HepG2 (cell line): ENCODE measurements around the gene SRPK3. TPM values are rescaled to one million over a fixed set of nuclear protein-coding genes. Genes with fewer than 3 reads are reported as not detected.

Experiments
- ATAC-seq: fragments of 200-7000 bp; cut with Tn5 transposase; 3 replicates; pipeline ENCODE4 v1.9.1; 2020; ENCODE audit warnings: mild to moderate bottlenecking, moderate library complexity
- BruUV-seq: library from RNA; stranded (reverse); fragments of 400-500 nt; replicated peaks from 2 replicates; lab custom pipeline; 2021; lab: Mats Ljungman, UMichigan
- CTCF ChIA-PET: fragments of 300-600 bp; formaldehyde crosslinking; extraction: SDS; loops from one replicate; lab custom pipeline; 2021; ENCODE audit warnings: low total read pairs, inconsistent platforms, low intra/inter-chr PET ratio; lab: Yijun Ruan, JAX
- POLR2A ChIA-PET: fragments of 350-600 bp; sonication (Branson Sonifier 250); formaldehyde crosslinking; loops from one replicate; lab custom pipeline; 2020; ENCODE audit warnings: antibody characterized with exemption, inconsistent platforms; lab: Yijun Ruan, JAX
- DNase-seq: peaks from one replicate; pipeline ENCODE4 v3.0.0-alpha.2; 2015; ENCODE audit warnings: low spot score
- FAIRE-seq: peaks from 3 replicates; lab custom pipeline; 2011; peaks lifted over from hg19 to GRCh38; lab: Jason Lieb, UNC
- H2AFZ ChIP-seq: one replicate; pipeline ENCODE4 v1.6.1; 2011; ENCODE audit warnings: low read length, inconsistent platforms
- H3K27ac ChIP-seq: fragments of 300-600 bp; 3 replicates; pipeline ENCODE4 v1.8.0; 2011; ENCODE audit warnings: mixed run types, mild to moderate bottlenecking, mixed read lengths, low read length, inconsistent platforms; ENCODE audit not compliant: insufficient read depth; ENCODE audit errors: extremely low read length
- H3K27me3 ChIP-seq, 2 experiments: fragments of 200-600 bp in 1 of 2; 2 replicates in 1 of 2; 3 replicates in 1 of 2; pipeline versions ENCODE4 v1.6.0 to v1.8.0; 2011; ENCODE audit warnings: low read length in 2 of 2, mild to moderate bottlenecking in 2 of 2, moderate library complexity in 2 of 2, inconsistent platforms in 1 of 2; ENCODE audit not compliant: insufficient read depth in 2 of 2, control insufficient read depth in 1 of 2
- H3K36me3 ChIP-seq, 2 experiments: fragments of 200-600 bp in 1 of 2; replicated peaks in 1 of 2; 2 replicates in 1 of 2; 3 replicates in 1 of 2; pipeline versions ENCODE4 v1.5.1 to v1.8.0; 2011; ENCODE audit warnings: low read length in 2 of 2, inconsistent platforms in 1 of 2; ENCODE audit not compliant: insufficient read depth in 2 of 2, control insufficient read depth in 1 of 2
- H3K4me1 ChIP-seq: 2 replicates; pipeline ENCODE4 v1.5.1; 2012; ENCODE audit warnings: low read length, inconsistent platforms; ENCODE audit not compliant: insufficient read depth
- H3K4me2 ChIP-seq: 2 replicates; pipeline ENCODE4 v1.6.0; 2011; ENCODE audit warnings: low read depth, low read length, inconsistent platforms
- H3K4me3 ChIP-seq, 3 experiments: fragments of 200-600 bp in 1 of 3; sonication (generic), shearing (Covaris generic) in 1 of 3; replicated peaks in 1 of 3; 2 replicates each; pipeline ENCODE4 v1.5.1; 2011 to 2016; ENCODE audit warnings: low read length in 3 of 3, inconsistent platforms in 2 of 3, low read depth in 2 of 3, mild to moderate bottlenecking in 2 of 3, control low read depth in 1 of 3, mixed read lengths in 1 of 3; ENCODE audit not compliant: insufficient read depth in 1 of 3
- H3K79me2 ChIP-seq: one replicate; pipeline ENCODE4 v1.6.1; 2011; ENCODE audit warnings: low read length, inconsistent platforms; ENCODE audit not compliant: insufficient read depth
- H3K9ac ChIP-seq: 2 replicates; pipeline ENCODE4 v1.6.0; 2011; ENCODE audit warnings: mild to moderate bottlenecking, low read depth, low read length, inconsistent platforms; ENCODE audit not compliant: insufficient read depth
- H3K9me3 ChIP-seq: 2 replicates; pipeline ENCODE4 v1.5.1; 2012; ENCODE audit warnings: mild to moderate bottlenecking, low read length
- H4K20me1 ChIP-seq: 2 replicates; pipeline ENCODE4 v1.6.0; 2011; ENCODE audit warnings: inconsistent platforms, mild to moderate bottlenecking, low read length, moderate library complexity; ENCODE audit not compliant: insufficient read depth
- FUBP1 ChIP-seq: sonication (generic); formaldehyde crosslinking; IDR thresholded peaks from 2 replicates; pipeline ENCODE4 v1.5.1; 2020; ENCODE audit warnings: missing genetic modification reagents, mild to moderate bottlenecking, borderline replicate concordance
- HNF4G ChIP-seq, 2 experiments: sonication (generic) in 1 of 2; formaldehyde crosslinking in 1 of 2; IDR thresholded peaks; 2 replicates each; pipeline versions ENCODE4 v1.4.0 to v1.6.1; 2011 to 2020; ENCODE audit warnings: borderline replicate concordance in 2 of 2, low read depth in 2 of 2, mild to moderate bottlenecking in 2 of 2, low read length in 1 of 2, missing genetic modification reagents in 1 of 2, moderate library complexity in 1 of 2
- IKZF4 ChIP-seq: sonication (generic); formaldehyde crosslinking; IDR thresholded peaks from 2 replicates; pipeline ENCODE4 v1.5.1; 2020; ENCODE audit warnings: borderline replicate concordance, mild to moderate bottlenecking, low read depth, missing genetic modification reagents; ENCODE audit errors: not compliant biosample characterization
- JDP2 ChIP-seq: sonication (generic); formaldehyde crosslinking; IDR thresholded peaks from 2 replicates; pipeline ENCODE4 v1.8.1; 2022; ENCODE audit warnings: missing genetic modification reagents, borderline replicate concordance
- STAT5B ChIP-seq: sonication (generic); formaldehyde crosslinking; IDR thresholded peaks from 2 replicates; pipeline ENCODE4 v1.4.0; 2020; ENCODE audit warnings: missing genetic modification reagents
- ZNF777 ChIP-seq: sonication (generic); formaldehyde crosslinking; IDR thresholded peaks from 2 replicates; pipeline ENCODE4 v1.4.0; 2020; ENCODE audit warnings: missing genetic modification reagents
- WGBS: methylation state at CpG from one replicate; pipeline ENCODE4 v1.1.6; 2017; ENCODE audit warnings: low lambda C conversion rate; 5-methylcytosine and 5-hydroxymethylcytosine counted together
- in situ Hi-C: cut with HindIII; loops from 2 replicates; pipeline ENCODE4 v1.10.0; 2017; ENCODE audit warnings: low pct_unique_long_range_greater_than_20kb; ENCODE audit not compliant: extremely low pct_ligation_motif_present
- intact Hi-C: fragments of 100-400 bp; cut with micrococcal nuclease; formaldehyde crosslinking; loops from one replicate; pipeline ENCODE4 v1.10.0; 2022; ENCODE audit not compliant: unreplicated experiment
- polyA plus RNA-seq, 8 experiments: library from polyadenylated mRNA; depleted of rRNA in 3 of 8; stranded (reverse) in 7 of 8; unstranded in 1 of 8; fragments of >200 nt; fragmentation: Illumina TruSeq in 4 of 8; extraction: Trizol in 4 of 8; gene quantifications; 2 replicates each; pipeline versions ENCODE4 v1.2.1 to v1.2.3, GENCODE V29; 2011 to 2016; ENCODE audit warnings: low read depth in 4 of 8, missing spikeins in 1 of 8, mixed read lengths in 1 of 8; ENCODE audit not compliant: insufficient read depth in 1 of 8
- total RNA-seq, 5 experiments: library from RNA; depleted of rRNA; stranded (reverse); fragments of >200 nt; fragmentation: Illumina TruSeq; extraction: Trizol; gene quantifications; 2 replicates each; pipeline ENCODE4 v1.2.3, GENCODE V29; 2016; ENCODE audit warnings: low read depth in 1 of 5

SRPK3 gene
- total and polyA plus RNA-seq, 2 of the 13 experiments (the other 11 are each of a cell fraction or from before 2014, with no cell fraction given), result 0.22 to 0.30 TPM

GRCh38 chrX:153793291-153793690 lies 12.4 kb downstream of the SRPK3 start:
- POLR2A ChIA-PET, result interaction anchor here (1.4 to 1.8 kb wide), 4 partner anchors 27 to 135 kb away, joined by 5 to 12 read pairs (median 6); partner anchors contain the start of genes ARHGAP4 and PLXNB3
- no peak overlapping the region for H2AFZ ChIP-seq

More at GRCh38 chrX:153793291-153793690, 12.4 kb downstream of the SRPK3 start:
- CTCF ChIA-PET, result no interaction called here
- Histone ChIP-seq H3K79me2 (peaks cover 22% of the 10 kb centered on the region), H3K27ac (peak overlapping the region; percentile 88), H4K20me1 (no peaks in the 10 kb centered on the region), H3K4me3 (peak overlapping the region; percentile 66 to 77 (median 75)), H3K27me3 (no peaks in the 10 kb centered on the region; a peak in 1 of 5 replicates), H3K4me2 (peak overlapping the region; percentile 76), H3K9ac (peak overlapping the region; percentile 94), H3K36me3 (peaks cover 0 to 3% of the 10 kb centered on the region in 2 experiments; a peak in 1 of 5 replicates), H3K9me3 (no peaks in the 10 kb centered on the region), H3K4me1 (peaks cover 27% of the 10 kb centered on the region)
- BruUV-seq, result no TSS peak
- intact Hi-C loops, result no loop called here
- DNase-seq (no peak), FAIRE-seq (no peak), ATAC-seq (0 out of 3 replicates have a peak, but pooled peaks have one; percentile 8)
- 5% methylated on average over 2 of the region's 7 CpGs for WGBS
- in situ Hi-C loops, result no loop called here
- TF ChIP-seq FUBP1, result no peak
- TF ChIP-seq IKZF4 (CRISPR knock-in tag), result no peak
- TF ChIP-seq STAT5B, result no peak
- TF ChIP-seq HNF4G (IDR thresholded peaks at IDR 0.05; ENCODE audit: borderline replicate concordance, low read depth, low read length), result no peak
- no peak for TF ChIP-seq HNF4G (CRISPR knock-in tag; IDR thresholded peaks at IDR 0.05; ENCODE audit: borderline replicate concordance, low read depth)
- no peak for TF ChIP-seq JDP2 (CRISPR knock-in tag)
- no peak for TF ChIP-seq ZNF777 (CRISPR knock-in tag)
